K562 (cell line): ENCODE results near the gene PRKCE. TPM values are rescaled to one million over a fixed set of nuclear protein-coding genes. Genes with fewer than 3 reads are reported as not detected.

Experiments used
- COPS2 ChIP-seq: fragments of 450-650 bp; conservative IDR thresholded peaks from 2 replicates; pipeline ENCODE4 v1.6.1; 2016; ENCODE audit warnings: mild to moderate bottlenecking, moderate library complexity
- HCFC1 ChIP-seq: IDR thresholded peaks from 2 replicates; pipeline ENCODE4 v1.6.1; 2012; ENCODE audit warnings: low read depth, low read length, improper control_type of control experiment
- SRSF3 ChIP-seq: fragments of 200-400 bp; formaldehyde crosslinking; IDR thresholded peaks from 2 replicates; pipeline ENCODE4 v1.6.1; 2016; ENCODE audit warnings: mild to moderate bottlenecking, low read length, moderate library complexity; ENCODE audit not compliant: insufficient read depth
- TFE3 ChIP-seq: fragments of 450-650 bp; formaldehyde crosslinking; IDR thresholded peaks from 2 replicates; pipeline ENCODE4 v1.4.0; 2020; ENCODE audit warnings: mild to moderate bottlenecking, mixed read lengths
- USF2 ChIP-seq: sonication (generic); formaldehyde crosslinking; IDR thresholded peaks from 2 replicates; pipeline ENCODE4 v1.5.0; 2020; ENCODE audit warnings: missing genetic modification reagents
- ZNF311 ChIP-seq: fragments of 250-450 bp; sonication (Bioruptor Pico); IDR thresholded peaks from 2 replicates; pipeline ENCODE4 v1.4.0; 2020; ENCODE audit warnings: mild to moderate bottlenecking, moderate library complexity
- ZNF778 ChIP-seq: fragments of 450-650 bp; formaldehyde crosslinking; IDR thresholded peaks from 2 replicates; pipeline ENCODE4 v1.4.0; 2020; ENCODE audit warnings: mild to moderate bottlenecking, moderate library complexity
- polyA plus RNA-seq, 8 experiments: library from polyadenylated mRNA; depleted of rRNA in 4 of 8; stranded (reverse) in 5 of 8; unstranded in 3 of 8; fragments of >200 nt; fragmentation: Nextera tagmentation in 2 of 8; fragmentation: Illumina TruSeq in 1 of 8; extraction: Ambion mirVana in 2 of 8; extraction: Trizol in 1 of 8; gene quantifications; 2 replicates each; pipeline versions ENCODE4 v1.2.1 to v1.2.3, GENCODE V29; 2011 to 2014; ENCODE audit warnings: inconsistent platforms in 1 of 8, missing spikeins in 1 of 8
- total RNA-seq, 7 experiments: library from RNA; depleted of rRNA in 6 of 7; stranded (reverse); fragments of >200 nt in 6 of 7; fragmentation: Illumina TruSeq in 2 of 7; extraction: Trizol in 2 of 7; gene quantifications; 2 replicates each; pipeline versions ENCODE4 v1.2.1 to v1.2.3, GENCODE V29; 2011 to 2021; ENCODE audit warnings: low replicate concordance in 1 of 7

Gene PRKCE
- total and polyA plus RNA-seq, 9 of the 15 experiments (the other 6 are each of a cell fraction or from before 2014, with no cell fraction given) = 0.06 to 1.0 (median 0.22) TPM; not detected in 1

DNA sequence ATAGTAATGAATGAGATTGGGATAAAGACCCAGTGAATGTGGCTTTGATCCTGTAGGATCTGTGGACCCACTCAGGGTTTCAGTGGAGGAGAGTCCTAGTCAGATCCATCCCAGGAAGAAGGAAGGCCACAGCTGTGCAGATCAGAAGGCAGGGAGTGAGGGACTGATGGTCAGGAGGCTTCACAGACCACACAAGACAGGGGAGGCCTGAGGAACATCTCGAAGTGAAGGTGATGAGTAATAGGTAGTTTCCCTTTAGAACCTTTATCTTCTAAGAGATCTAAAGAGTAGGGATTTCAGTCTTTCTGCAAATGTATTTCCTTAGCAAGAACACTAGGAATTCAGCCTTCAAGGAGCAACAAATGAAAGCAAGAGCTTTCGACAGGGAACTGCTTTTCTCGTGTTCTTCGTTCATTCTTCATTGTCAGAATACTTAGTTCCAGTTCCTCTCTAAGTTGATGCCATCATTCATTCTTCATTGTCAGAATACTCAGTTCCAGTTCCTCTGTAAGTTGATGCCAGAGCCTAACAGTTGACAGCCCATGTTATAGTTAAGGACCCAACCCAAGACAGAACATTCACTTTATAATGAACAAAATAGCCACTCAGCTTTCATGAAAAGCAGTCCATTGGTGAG lies 495.5 kb downstream of the PRKCE start (continued):
- TF ChIP-seq TFE3 (CRISPR knock-in tag) (no peak), SRSF3 (no peak), COPS2 (no peak), ZNF311 (CRISPR knock-in tag) (no peak), HCFC1 (no peak), ZNF778 (no peak), USF2 (CRISPR knock-in tag) (no peak)
